ENCODE results near the gene GPR176.
A peak's percentile ranks its signal among the peaks of the same experiment; 100 is the strongest.

GPR176 gene, protein sequence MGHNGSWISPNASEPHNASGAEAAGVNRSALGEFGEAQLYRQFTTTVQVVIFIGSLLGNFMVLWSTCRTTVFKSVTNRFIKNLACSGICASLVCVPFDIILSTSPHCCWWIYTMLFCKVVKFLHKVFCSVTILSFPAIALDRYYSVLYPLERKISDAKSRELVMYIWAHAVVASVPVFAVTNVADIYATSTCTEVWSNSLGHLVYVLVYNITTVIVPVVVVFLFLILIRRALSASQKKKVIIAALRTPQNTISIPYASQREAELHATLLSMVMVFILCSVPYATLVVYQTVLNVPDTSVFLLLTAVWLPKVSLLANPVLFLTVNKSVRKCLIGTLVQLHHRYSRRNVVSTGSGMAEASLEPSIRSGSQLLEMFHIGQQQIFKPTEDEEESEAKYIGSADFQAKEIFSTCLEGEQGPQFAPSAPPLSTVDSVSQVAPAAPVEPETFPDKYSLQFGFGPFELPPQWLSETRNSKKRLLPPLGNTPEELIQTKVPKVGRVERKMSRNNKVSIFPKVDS

DNA sequence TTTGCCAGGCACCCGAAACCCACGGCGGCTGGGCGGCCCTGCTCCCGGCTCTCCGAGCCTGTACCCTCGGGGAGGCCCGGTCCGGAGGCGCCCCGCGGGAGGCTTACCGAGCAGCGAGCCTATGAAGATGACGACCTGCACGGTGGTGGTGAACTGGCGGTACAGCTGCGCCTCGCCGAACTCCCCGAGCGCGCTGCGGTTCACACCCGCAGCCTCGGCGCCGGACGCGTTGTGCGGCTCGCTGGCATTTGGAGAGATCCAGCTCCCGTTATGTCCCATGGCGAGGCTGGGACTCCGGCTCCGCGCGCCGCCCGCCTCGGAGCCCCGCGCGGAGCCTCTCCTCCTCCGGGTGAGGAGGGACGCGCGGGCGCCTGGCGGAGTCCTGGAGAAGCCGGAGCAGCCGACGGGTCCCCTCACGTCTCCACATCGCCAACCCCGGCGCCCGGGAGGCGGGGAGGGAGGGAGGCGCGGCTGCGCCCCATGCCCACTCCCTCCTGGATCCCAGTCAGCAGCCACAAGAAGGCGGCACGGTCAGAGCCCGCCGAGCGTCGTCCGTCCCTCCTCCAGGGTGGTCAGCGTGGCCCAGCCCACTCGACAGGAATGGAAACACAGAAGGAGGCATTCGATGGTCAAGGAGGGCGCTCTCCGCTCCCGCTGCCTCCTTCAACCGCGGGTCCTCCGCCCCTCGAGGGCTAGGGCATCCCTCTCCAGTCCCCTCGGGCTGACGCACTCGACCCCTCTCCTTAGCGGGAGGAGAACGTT is at the start of gene GPR176:
Gene GPR176 (minus strand): TSS at position 519 of the 762 bp plus-strand sequence. CDS start 240 bp downstream, at position 279.
- peak; percentile 70 for TF ChIP-seq POLR2A (IDR thresholded peaks at IDR 0.05; ENCODE audit: low read depth, low read length)
- FAIRE-seq (peak; percentile 73), DNase-seq (ENCODE audit: insufficient read length, low spot score) (peak; percentile 63)

DNA sequence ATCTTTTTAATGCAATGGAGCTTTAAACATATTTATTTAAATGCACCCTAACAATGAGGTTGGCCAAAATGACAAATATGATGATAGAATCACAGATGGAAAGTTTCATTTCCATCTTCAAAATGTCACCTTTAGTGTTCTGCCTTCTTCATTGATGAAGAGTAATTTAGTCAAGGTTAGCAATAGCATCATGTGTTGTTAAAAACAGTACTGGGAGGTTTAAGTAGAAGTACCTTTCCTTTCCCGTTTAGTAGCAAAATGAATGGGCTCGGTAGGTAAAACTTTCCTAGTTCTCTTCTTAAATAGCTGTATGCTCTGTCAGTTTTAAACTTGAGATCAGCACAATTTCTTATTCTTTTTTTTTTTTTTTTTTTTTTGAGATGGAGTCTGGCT is 48.9 kb upstream of the GPR176 start:
- TF ChIP-seq POLR2A (IDR thresholded peaks at IDR 0.05; ENCODE audit: low read depth, low read length): no peak
- FAIRE-seq (no peak), DNase-seq (ENCODE audit: insufficient read length, low spot score) (no peak)

DNA sequence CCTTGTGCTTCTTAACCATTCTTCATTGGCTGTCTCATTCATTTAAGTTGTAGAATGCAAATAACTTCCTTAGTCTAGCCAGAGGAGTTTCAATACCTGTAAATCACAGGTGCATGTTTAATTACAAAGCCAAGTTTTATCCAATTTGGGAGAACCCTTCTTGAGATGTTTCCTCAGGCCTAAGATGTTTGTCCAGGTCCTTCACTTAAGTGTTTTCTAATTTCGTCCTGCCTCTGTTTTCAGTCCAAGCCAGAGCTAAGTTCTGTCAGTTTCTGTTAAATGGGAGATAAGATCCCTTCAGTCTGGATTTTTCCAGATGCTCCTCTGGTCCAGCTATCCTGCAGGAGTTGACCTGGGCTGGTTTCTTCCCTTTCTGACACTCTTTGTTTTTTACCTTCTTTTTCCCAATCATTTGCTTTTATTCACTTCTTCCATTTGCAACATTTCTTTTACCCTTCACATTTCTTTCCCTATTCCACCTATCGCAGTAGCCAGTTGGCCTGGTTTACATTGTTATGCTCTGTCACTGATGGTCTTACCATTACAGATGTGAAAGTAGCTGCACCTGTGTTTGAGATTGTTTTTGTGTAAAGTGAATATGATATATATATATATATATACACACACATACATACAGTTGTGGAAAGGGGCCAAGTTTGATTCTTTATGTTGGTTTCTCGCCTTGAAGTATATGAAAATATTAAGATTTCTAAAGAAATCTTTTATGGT is 48.4 kb upstream of the GPR176 start:
- DNase-seq (ENCODE audit: insufficient read length, low spot score): no peak
- peak; percentile 78 for FAIRE-seq
- no peak for TF ChIP-seq POLR2A (IDR thresholded peaks at IDR 0.05; ENCODE audit: low read depth, low read length)

DNA sequence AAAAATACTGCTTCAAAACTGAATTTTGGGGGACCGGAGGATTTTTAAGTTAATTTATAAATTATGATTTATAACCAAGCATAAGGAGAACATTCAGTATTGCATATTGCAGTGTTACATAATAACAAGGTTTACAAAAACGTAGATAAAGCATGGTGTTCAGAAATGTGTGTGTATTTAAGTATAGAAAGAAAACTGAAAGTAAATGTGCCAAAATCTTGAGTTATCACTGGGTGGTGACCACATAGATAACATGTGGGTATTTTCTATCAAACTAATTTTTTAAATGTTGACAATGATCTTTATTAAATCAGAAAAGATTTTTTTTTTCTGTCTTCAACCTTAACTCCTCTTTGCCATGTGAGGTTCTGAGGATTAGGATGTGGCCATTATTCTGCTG is 46.5 kb upstream of the GPR176 start:
- FAIRE-seq: no peak
- no peak for TF ChIP-seq POLR2A (IDR thresholded peaks at IDR 0.05; ENCODE audit: low read depth, low read length)
- no peak for DNase-seq (ENCODE audit: insufficient read length, low spot score)

DNA sequence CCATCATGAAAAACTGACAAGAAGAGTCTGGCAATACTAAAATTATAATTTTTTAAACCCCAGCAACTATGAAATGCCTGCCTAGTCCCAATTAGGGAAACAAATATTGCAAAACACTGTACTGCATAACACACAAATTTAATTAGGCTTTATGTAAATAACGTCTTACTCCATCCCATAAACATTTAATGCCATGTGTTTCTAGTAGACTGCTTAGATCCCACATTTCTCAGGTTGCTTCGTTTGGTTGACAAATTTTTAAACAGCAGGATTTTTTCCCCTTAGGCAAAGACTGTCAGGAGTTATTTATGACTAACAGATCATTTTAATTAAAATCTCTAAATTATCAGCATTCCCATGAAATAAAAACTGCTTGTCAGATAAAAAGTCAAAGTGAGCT is 43.7 kb upstream of the GPR176 start:
- no peak for TF ChIP-seq POLR2A (IDR thresholded peaks at IDR 0.05; ENCODE audit: low read depth, low read length)
- no peak for FAIRE-seq
- DNase-seq (ENCODE audit: insufficient read length, low spot score): no peak

DNA sequence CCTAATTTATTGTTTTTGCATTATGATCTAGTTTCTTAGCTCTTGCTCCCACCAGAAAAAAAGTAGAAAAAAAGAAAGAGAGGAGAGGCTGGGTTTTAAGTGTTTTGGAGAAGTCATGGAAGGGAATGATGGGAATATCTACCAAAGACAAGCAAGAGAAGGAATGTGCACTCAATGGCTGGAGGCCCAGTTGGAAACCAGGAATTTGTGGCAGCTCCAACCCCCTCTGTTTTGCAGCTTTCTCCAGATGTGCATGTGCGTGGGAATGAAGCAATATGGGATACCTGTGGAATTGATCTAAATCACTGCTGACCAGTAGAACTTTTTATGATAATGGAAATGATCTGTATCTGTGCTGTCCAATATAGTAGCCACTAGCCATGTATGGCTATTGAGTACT is 41.0 kb upstream of the GPR176 start:
- FAIRE-seq: no peak
- DNase-seq (ENCODE audit: insufficient read length, low spot score): no peak
- TF ChIP-seq POLR2A (IDR thresholded peaks at IDR 0.05; ENCODE audit: low read depth, low read length): no peak

DNA sequence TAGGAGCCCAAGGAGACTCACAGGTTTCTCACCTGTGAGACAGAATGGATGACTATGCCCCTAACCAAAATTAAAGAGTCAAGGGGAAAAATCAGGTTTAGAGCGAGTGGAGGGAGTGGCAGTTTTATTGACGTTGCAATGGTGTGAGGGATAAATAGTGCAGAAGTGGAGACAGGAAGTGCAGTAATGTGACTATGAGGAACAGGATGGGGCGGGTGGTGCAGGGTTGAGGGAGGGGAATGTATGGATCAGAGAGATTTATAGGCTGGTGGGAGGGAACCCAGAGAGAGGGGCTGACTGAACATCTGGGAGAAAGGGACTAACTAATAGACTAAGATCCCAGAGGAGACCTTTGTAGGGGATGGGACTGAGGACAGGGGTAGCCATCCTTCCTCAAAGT is 40.3 kb upstream of the GPR176 start:
- FAIRE-seq (no peak), DNase-seq (ENCODE audit: insufficient read length, low spot score) (no peak)
- no peak for TF ChIP-seq POLR2A (IDR thresholded peaks at IDR 0.05; ENCODE audit: low read depth, low read length)

DNA sequence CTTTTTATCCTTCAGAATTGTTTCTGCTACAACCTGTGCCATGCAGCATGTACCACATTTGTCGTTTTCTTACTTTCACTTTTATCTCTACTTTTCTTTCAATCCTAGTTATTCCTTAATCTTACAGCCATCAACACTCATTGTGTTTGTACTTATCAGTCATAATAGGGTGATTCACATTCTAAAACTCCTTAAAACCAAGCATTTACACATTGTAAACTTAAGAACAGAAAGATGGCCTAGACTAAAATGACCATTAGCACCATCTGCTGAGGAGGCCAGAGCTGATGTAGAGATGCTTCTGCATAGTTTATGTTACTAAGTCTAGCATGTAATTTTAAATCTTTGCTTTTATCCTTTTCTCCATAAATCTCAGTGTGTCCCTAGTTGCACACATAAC is 39.3 kb upstream of the GPR176 start:
- TF ChIP-seq POLR2A (IDR thresholded peaks at IDR 0.05; ENCODE audit: low read depth, low read length): no peak
- no peak for DNase-seq (ENCODE audit: insufficient read length, low spot score)
- no peak for FAIRE-seq

DNA sequence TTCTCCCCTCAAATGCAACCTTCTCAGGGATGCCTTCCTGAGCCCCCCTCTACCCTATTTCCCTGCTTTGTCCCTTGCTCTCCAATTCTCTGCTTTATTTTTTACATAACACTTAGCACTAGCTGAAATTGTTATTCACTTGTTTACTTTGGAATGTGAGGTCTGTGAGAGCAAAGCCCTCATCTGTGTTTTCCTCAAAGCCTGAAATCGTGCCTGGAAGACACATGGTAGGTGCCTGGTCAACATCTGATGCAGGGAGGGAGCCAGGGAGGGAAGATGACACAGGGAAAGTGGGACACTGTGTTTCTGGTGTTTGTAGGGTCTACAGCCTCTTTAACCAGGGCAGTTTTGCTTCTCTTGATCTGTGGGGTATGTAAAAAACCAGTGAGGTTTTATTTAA is 37.4 kb upstream of the GPR176 start:
- DNase-seq (ENCODE audit: insufficient read length, low spot score) (no peak), FAIRE-seq (no peak)

DNA sequence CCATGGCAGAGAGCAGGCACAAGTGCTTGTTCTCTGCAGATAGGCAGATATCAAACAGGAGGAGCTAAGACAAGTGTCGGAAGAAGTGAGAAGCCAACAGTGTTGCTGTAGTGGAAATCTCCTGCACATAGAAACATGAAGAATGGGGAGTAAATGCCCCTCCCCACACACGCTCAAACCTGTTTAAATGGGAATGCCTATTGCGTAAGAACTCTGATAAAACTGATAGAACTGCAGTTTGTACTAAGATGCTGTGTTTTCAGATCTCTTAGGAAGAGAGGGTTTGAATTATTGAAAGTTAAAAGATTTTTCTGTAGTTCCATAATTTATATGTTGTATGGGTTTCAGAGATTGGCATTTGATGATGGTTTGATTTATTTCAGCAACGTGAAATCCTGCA is 33.5 kb upstream of the GPR176 start:
- DNase-seq (ENCODE audit: insufficient read length, low spot score) (no peak), FAIRE-seq (no peak)

More for the DNA sequence above, 37.4 kb upstream of the GPR176 start:
- TF ChIP-seq POLR2A (IDR thresholded peaks at IDR 0.05; ENCODE audit: low read depth, low read length): no peak

DNA sequence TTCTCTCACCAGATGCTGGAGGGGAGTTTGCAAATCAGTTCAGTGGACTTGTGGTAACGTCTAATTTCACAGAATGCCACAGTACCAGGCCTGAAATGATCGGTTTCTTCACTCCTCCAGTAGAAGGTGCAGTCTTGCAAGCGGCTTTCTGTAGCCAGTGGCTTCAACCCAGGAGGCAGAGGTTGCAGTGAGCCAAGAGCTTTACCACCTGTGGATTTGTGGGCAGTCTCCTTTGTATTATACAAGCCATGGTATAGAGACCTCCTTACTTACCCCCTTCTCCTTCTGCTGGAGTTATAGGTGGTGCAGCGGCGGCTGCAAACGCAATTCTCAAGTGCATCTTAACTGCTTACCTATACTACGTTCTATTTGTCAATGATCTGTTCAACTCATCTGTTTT is 31.5 kb upstream of the GPR176 start:
- DNase-seq (ENCODE audit: insufficient read length, low spot score) (no peak), FAIRE-seq (no peak)
- TF ChIP-seq POLR2A (IDR thresholded peaks at IDR 0.05; ENCODE audit: low read depth, low read length): no peak

More for the DNA sequence above, 33.5 kb upstream of the GPR176 start:
- no peak for TF ChIP-seq POLR2A (IDR thresholded peaks at IDR 0.05; ENCODE audit: low read depth, low read length)

DNA sequence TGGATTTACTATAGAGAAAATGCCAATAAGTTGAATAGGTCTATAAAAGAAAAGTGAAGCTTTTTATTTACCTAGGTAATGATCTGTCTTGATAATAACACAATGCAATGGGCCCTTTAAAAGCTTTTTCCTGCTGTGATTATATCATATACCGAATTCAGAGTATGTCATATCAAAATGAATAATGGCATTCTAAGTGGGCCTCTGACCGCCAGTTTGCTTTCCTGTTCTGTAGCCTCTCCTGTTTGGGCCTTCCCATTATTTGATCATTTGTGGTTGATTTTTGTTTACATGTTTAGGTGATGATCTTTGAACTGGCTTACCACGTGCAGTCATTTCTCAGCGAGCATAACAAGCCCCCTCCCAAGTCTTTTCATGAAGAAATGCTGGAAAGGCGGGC is 28.8 kb upstream of the GPR176 start:
- FAIRE-seq (no peak), DNase-seq (ENCODE audit: insufficient read length, low spot score) (no peak)
- no peak for TF ChIP-seq POLR2A (IDR thresholded peaks at IDR 0.05; ENCODE audit: low read depth, low read length)

DNA sequence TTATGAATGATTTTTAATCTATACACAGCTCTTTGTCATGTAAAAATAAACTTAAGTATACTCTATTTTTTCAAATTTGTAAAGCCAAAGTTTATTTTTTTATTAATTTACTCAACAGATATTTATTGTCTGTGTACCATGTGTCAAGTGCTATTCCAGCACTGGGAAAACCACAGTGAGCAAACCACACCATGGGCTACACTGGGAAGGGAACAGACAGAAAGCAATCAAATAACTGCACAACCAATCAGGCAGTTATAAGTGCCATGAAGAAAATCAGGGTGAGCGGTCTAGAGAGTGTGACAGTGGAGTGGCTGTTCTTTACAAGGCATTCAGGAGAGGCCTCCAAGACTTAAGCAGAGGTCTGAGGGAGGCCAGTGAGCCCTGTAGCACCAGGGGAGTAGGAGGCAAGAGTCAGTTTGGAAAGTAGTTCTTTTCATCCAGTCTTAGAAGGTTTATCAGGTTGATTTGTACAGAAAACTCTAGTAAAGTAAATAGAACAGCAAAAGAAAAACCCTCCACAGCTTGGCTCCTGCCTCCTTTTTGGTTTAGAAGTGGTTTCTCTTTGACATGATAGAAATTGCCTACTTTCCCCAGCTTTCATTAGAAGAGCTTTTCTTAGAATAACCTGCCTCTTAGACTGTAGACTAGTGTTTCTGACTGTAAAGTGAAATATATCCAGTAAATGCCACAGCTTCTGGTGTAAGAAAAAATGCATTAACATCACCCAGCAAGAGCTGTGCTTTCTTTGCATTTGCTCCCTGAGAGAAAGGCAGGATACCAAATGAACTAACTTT is 27.5 kb upstream of the GPR176 start:
- DNase-seq (ENCODE audit: insufficient read length, low spot score): no peak
- no peak for FAIRE-seq
- no peak for TF ChIP-seq POLR2A (IDR thresholded peaks at IDR 0.05; ENCODE audit: low read depth, low read length)
